HTERT RPE-1 (cell line): ENCODE measurements around the gene PDGFRB.

Source experiments
- in situ Hi-C: fragments of 300-500 bp; cut with MboI; formaldehyde crosslinking; loops from 4 replicates; pipeline ENCODE4 v1.14.3; 2020; ENCODE audit warnings: low sequenced_read_pairs

Gene PDGFRB

DNA sequence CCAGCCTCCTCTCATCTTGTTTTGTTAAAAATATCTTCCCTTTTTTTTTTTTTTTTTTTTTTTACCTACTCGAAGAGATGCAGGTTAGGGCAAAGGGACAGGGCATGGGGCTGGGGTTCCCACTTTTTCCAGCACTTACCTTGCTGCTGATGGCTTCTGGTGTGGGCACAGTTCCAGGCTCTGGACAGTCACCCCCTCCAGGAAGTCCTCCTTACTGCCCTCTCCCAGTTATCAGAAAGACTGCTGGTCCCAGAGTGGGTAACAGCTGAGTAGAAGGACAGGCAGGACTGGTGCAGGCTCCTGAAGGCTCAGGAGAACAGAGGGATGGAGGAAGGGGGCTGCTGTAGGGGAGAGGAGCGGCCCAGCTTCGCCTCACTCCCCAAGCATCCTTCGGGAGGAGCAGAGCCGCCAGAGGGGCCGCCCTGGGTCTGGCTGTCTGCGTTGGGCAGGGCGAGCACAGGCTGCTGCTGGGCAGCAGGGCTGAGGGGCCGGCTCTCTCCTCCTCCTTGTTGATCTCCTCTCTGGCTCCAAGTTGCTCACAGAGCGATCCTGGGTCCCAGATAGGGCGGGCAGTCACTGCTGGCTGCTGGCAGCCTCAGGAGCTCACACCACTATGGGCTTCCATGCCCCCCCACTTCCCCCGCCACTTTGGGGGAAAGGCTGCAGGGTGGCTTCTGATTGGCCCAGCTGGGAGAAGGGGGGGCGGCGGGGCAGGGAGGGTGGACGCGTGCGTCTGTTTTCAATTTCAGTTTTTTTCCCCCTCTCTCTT lies at the start of gene PDGFRB:
TSS of gene PDGFRB (minus strand) at position 588 of the 769 bp plus-strand sequence. CDS start 18,798 bp downstream, outside the sequence.
- in situ Hi-C loops, result no loop called here

DNA sequence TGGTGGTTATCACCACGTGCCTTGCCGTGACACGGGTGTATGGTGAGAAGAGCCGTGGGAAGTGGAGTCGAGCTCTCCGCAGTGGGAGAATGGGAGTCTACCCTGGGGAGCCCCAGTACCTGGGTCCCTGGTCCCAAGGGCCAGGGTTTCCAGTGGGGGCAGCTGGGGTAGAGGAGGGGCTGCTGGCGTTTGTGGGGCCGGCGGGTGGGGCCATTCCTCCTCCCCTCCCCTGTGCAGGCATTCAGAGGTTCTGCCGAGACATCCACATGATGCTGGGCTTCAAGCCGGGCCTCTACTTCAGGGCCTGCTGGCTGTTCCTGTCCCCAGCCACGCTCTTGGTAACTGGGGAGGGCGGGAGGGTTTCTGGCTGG lies 48.9 kb upstream of the PDGFRB start:
- in situ Hi-C loops, result no loop called here

DNA sequence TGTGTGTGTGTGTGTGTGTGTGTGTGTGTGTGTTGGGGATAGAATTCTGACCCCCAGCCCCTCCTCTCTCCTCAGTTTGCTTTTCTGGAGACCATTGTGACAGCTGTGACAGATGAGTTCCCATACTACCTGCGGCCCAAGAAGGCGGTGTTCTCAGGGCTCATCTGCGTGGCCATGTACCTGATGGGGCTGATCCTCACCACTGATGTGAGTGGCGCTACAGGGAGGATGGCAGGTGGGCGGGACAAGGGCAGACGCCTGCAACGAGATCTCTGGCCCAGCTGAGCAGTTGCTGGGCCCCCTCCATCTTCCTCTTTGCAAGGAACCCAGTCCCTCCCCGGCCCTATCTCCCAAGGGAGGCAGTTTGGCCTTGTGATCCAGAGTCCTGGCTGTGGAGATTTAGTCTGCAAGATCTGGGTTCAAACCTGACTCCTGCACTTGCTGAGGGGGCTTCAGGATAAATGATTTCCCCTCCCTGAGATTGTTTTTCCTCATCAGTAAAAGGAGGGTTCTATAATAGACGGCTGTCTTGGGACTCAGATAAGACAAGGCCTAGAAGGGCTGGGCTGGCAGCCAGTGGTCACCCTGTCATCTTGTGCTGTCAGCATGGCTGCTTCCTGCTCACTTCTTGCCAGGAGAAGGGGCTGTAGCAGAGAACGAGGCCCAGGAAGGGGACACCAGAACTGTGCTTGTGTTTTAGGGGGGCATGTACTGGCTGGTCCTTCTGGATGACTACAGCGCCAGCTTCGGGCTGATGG lies 48.4 kb upstream of the PDGFRB start:
- in situ Hi-C loops, result no loop called here

DNA sequence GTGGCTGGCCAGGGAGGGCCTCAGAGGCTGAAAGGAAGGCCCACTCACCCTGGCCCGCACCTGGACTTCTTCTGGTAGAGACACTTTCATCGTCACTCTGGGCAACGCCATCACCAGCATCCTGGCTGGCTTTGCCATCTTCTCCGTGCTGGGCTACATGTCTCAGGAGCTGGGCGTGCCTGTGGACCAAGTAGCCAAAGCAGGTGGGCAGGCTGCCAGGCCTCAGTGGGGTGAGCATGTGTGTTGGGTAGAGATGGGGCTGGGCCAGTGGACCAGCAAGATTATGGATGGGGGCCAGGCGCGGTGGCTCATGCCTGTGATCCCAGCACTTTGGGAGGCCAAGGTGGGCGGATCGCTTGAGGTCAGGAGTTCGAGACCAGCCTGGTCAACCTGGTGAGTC lies 46.9 kb upstream of the PDGFRB start:
- in situ Hi-C loops, result no loop called here

DNA sequence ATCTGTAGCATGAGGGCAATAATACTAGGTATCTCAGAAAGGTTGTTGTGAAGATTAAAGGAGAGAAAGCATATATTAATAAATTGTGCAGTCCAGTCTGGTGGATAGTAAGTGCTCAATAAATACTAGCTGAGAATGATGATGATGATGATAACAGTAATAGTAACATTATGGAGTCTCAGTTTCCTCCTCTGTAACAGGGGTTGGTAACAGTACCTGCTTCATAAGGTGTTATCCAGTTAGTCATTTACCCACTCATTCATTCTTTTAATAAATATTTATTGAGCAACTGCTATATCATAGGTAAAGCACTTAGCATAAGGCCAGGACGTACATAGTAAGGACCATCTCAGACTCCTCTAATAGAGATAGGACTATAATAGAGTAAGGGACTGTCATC lies 41.8 kb upstream of the PDGFRB start:
- in situ Hi-C loops, result no loop called here

DNA sequence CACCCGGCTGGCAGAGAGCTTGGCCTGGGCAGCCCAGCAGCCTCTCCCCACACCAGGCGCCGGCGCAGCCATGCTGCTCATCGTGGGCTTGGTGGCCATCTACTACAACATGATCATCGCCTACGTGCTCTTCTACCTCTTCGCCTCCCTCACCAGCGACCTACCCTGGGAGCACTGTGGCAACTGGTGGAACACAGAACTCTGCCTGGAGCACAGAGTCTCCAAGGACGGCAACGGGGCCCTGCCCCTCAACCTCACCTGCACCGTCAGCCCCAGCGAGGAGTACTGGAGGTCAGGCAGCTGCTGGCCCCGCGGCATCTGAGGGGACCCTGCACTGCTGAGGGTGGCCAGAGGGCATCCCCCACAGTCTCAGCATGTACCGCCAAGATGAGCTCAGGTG lies 41.3 kb upstream of the PDGFRB start:
- in situ Hi-C loops, result no loop called here

DNA sequence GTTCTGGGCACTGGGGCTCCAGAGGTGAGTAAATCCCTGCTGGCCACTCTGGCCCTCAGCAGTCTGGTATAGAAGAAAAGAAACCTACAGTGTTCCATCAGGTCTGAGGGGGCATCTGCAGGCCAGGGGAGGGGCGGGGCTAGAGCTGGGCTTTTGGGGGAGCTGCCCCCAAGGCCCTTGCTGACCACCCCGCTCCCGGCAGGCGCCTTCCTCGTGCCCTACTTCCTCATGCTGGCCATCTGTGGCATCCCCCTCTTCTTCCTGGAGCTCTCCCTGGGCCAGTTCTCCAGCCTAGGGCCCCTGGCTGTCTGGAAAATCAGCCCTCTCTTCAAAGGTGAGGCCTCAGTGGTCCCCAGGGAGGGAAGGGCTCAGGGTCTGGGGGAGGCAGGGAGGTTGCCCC lies 40.9 kb upstream of the PDGFRB start:
- in situ Hi-C loops, result no loop called here

DNA sequence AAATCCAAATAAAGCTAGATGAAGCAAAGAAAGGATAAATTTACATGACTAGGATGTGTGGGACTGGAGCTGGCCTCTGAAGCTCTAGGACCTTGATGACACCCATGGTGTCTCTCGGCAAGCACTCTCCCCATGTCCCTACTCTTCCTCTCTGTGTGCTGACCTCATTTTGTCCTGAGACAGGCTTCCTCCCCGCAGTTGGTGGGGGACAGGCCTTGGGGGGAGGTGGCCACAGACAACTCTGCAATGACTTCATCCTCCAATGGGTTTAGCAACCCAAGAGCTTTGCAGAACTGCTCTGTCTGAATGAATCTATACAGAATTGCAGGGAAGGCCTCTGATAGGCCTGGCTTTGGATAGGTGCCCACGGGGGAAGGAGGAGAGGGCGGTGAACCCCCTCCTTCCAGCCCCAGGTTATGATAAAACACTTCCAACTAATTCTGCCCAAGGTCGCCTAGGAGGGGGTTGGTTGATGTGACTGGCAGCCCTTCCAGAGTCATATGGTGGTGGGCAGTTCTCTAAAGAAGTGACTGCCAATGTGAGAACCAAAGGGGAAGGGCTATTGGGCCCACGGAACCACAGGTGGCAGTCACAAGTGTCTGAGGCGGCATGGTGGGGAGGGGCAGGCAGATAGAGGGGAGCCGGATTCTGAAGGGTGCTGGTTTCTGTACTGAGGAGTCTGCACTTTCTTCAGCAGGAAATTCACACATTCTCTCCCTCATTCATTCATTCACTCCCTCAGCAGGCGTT lies 40.3 kb upstream of the PDGFRB start:
- in situ Hi-C loops, result no loop called here

DNA sequence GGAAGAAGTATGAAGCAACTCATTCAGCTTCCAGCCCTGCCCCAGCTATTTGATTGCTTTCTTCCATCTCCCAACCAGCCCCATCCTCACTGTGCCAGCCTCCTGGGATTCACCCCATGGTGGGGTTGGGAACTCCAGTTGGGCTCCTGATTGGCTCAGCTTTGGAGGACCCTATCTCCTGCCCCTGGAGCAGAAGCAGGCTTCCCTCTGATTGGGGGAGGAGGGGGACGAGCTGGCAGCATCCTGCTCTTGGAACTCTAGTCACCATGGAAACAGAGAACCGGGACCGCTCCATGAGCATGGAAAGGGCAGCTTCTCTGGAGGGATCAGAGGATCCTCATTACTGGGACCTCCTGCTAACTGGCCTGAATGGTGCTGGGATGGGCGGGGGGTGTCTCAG lies 36.8 kb upstream of the PDGFRB start:
- in situ Hi-C loops, result no loop called here

DNA sequence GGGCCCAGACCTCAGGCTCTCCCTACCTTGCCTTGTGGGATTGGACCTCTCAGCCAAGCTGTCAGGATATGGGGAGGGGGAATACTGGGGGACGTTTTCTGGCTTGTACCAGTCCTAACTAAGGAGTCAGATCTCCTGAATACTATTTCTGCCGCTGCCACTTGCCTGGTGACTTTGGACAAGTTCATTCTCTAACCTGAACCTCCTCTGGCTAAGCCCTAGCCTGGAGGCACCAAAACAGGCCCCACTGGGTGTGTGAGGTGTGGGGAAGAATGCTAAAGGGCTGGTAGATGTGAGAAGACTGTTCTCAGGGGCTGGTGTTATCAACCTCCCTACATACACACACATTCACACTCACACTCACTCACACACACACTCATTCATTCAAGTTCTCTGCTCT lies 35.3 kb upstream of the PDGFRB start:
- in situ Hi-C loops, result no loop called here

DNA sequence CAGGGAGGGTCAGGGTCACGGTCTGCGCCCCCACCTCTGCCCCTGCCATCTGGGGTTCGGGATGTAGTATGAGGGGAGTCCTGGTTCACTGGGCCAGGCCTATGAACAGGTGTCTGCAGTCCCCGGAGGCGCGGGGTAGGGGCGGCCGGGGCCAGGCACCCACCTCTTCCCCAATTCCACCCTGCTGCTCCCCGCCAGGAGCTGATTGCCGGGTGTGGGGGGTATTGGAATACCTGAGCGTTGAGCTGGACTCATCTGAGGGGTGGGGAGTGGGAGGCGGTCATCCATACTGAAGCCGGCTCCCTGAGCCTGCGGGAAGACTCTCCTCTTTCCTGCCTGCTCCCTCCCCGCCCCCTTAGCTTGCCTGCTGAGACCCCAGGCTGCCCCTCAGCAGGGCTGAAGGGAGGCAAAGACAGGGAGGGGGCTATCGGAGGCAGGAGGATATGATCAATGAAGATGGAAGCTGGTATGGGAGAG lies 34.9 kb upstream of the PDGFRB start:
- in situ Hi-C loops, result no loop called here

DNA sequence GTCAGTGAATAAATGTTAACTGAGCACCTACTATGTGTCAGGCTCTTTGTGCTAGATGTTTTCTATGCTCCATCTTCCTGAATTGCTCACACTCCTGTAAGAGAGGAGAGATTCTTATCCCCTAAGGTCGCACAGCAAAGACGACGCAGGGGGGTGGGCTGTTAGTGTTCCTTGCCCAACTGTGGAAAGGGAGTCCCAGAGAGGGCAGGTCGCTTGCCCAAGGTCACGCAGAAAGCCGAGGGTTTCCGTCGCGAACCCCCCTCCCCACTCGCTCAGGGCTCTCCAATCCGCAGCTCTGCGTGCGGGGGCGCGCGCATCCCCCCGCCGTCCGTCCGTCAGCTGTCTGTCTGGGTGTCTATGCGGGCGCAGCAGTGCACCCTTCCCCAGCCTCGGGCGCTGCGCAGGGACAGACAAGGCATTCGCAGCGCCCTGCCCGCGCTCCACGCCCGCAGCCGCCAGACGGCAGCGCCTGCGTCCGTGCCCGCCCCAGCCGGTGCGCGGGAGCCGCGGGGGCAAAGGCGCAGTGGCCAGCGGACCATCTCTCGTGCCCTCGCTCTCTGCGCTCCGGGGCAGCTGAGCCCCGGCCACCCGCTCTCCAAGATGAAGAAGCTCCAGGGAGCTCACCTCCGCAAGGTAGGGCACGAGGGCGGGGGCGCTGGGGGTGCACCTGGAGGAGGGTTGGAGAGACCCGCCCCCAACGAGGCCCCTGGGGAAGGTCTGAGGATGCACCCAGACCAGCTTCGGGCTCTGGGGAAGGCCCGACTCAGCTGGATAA lies 34.3 kb upstream of the PDGFRB start, which contains the start of gene SLC6A7:
TSS of gene SLC6A7 (plus strand) at position 335 of the 775 bp plus-strand sequence. CDS start at position 601, 266 bp downstream.
- in situ Hi-C loops, result no loop called here

DNA sequence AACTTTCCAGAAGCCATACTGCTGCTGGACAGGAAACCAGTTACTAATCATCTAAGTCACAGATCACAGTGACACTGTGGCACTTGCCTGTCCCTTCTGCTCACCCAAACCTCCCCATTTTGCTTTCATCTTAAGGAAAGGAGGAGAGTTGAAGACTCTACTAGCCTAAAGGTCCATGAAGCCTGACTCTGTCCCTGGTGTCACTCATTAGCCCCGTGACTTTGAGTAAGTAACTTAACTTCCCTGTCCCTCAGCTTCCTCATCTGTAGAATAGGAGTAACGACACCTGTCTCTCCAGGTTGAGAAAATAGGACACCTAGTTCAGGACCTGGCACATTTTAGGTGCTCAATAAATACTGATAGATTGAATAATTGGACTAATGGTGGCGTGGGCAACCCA lies 33.7 kb upstream of the PDGFRB start:
- in situ Hi-C loops, result no loop called here

DNA sequence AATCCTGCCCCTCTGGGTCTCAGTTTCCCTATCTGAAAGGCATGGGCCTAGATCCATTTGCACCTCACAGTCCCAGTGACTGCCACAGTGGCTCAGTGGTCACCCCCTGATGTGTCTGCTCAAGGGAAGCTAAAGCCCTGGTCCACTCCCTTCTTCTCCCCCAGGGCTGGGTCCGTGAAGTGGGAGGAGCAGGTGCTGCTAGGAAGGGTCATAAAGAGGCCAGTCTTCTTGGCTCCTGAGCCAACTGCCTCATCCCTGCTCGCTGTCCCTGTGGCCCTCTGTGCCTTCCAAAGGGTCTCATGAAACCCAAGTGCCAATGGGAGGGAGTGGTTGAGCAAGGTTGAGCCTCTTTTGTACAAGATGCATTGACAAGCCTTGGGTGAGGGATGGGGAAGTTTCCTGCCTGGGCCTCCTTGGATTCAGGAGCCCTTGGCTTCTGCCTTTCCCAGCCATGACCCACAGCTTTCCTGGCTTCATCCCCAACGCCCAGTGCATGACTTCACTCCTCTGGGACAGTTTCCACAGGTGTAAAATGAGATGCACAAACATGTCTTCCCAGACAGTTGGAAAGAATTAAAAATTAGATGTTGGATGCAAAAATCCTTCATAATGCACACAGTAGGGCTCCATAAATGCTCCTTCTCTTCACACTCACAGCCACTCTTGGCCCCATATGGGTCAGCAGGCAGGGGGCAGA lies 32.6 kb upstream of the PDGFRB start:
- in situ Hi-C loops, result no loop called here

DNA sequence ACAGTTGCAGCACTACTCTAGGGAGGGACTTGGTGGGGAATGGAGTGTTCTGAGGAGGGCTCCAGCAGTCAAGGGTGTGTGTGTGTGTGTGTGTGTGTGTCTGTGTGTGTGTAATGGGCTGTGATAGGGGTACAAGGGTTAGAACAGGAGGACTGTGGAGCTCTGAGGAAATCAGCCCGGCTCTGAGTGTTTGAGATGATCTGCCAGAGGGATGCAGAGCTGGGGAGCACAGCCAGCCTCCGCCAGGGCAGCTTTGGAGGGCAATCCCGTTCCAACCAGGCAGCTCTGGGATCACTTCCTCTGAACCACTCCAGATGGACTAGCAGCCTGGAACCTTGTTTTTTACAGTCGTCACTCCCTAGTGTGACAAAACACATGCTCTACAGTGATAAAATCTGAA lies 31.3 kb upstream of the PDGFRB start:
- in situ Hi-C loops, result no loop called here

DNA sequence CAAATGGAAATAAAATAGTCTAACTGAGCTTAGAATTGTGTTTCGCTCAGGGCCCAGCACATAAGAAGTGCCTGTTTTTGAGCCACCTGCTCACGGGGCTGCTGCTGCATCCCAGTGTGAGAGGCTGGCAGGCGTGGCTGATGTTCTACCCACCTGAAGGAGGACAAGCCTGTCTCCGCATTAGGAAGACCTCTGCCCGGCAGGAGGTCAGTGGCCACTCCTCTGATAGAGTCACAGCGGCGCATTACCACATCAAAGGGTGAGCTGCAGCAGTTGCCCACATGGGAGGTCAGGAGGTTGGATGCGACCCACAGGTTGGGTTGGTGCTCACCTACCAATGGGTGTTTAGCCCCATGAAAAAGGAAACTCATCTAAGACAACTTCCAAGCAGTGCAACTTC lies 30.5 kb upstream of the PDGFRB start:
- in situ Hi-C loops, result no loop called here

DNA sequence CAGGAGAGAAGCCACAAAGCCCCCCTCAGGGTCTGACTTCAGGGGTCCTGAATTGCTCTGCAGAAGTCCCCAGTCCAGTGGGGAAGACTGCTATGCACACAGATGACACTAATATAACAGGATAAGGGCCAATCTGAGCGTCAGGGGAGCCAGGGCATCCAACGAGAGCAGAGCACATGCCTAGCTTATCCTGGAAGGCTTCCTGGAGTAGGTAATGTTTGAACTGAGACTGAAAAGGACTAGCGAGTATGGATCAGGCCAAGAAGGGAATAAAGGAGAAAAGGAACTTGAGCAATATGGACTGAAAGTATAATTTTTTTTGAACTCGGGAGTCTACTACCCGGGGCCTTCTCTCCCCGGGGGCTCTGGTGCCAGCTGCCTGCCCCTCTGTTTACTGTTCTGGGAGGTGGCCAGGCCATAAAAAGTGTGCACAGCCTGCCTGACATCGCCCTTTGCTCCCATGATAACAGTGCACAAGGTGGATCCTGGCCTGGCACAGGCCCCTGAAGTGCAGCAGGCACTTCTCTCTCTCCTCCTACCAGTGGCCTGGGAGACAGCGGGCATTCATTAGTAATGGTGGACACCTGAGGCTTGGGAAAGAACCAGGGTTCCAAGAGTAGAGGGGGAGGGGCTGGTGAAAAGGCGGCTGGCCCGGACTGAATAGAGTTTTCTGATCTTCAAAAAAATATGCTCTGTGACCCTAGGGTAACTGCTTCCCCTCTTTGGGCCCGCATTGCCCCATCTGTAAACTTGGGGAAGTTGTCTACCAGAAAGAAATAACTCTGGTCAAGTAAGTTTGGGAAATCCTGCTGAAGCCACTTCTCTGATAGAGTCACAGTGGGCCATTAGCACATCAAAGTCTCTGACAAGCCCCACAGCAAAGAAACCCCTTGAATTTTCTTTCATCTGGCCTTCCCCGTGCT lies 29.6 kb upstream of the PDGFRB start:
- in situ Hi-C loops, result no loop called here

DNA sequence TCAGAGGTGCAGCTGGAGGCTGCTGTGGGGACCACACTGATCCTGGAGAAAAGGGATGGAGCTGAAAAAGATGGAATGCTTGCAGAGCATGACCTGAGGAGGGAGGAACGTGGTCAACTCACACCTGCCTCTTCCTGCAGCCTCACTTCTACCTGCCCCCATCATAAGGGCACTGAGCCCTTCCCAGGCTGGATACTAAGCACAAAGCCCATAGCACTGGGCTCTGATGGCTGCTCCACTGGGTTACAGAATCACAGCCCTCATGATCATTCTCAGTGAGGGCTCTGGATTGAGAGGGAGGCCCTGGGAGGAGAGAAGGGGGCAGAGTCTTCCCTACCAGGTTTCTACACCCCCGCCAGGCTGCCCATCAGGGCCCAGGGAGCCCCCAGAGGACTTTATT lies 28.4 kb upstream of the PDGFRB start:
- in situ Hi-C loops, result no loop called here

DNA sequence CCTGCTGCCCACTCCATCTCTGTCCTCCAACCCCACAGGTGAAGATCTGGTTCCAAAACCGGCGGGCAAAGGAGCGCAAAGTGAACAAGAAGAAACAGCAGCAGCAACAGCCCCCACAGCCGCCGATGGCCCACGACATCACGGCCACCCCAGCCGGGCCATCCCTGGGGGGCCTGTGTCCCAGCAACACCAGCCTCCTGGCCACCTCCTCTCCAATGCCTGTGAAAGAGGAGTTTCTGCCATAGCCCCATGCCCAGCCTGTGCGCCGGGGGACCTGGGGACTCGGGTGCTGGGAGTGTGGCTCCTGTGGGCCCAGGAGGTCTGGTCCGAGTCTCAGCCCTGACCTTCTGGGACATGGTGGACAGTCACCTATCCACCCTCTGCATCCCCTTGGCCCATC lies 27.8 kb upstream of the PDGFRB start:
- in situ Hi-C loops, result no loop called here
